GM18519 (cell line): Measurements from ENCODE around the gene RIPK4.

ENCODE experiments used
- ATAC-seq: cut with Tn5 transposase; IDR thresholded peaks from one replicate; pipeline ENCODE4 v1.9.1; 2021; ENCODE audit warnings: mild to moderate bottlenecking, moderate library complexity; ENCODE audit not compliant: unreplicated experiment, low FRiP score

RIPK4 gene

GRCh38 chr21:41766883-41767605 lies at the start of gene RIPK4:
Gene RIPK4 (minus strand): TSS chr21:41767052. CDS start chr21:41767041, 11 bp downstream.
- ATAC-seq: no peak

- ATAC-seq: no peak
Observed at GRCh38 chr21:41815652-41816582, 49.1 kb upstream of the RIPK4 start.

- no peak for ATAC-seq
Observed at GRCh38 chr21:41813226-41813625, 46.4 kb upstream of the RIPK4 start.

- no peak for ATAC-seq
Observed at GRCh38 chr21:41812679-41813078, 45.8 kb upstream of the RIPK4 start.

- no peak for ATAC-seq
Observed at GRCh38 chr21:41810597-41810932, 43.7 kb upstream of the RIPK4 start.

GRCh38 chr21:41809891-41810596 lies 43.2 kb upstream of the RIPK4 start:
- no peak for ATAC-seq

- no peak for ATAC-seq
Observed at GRCh38 chr21:41808846-41809245, 42.0 kb upstream of the RIPK4 start.

- no peak for ATAC-seq
Observed at GRCh38 chr21:41808094-41808493, 41.2 kb upstream of the RIPK4 start.

- no peak for ATAC-seq
Observed at GRCh38 chr21:41806773-41807172, 39.9 kb upstream of the RIPK4 start.

GRCh38 chr21:41805643-41806042 lies 38.8 kb upstream of the RIPK4 start:
- ATAC-seq: no peak

GRCh38 chr21:41805038-41805437 lies 38.2 kb upstream of the RIPK4 start:
- no peak for ATAC-seq

- ATAC-seq: no peak
Observed at GRCh38 chr21:41804381-41804780, 37.5 kb upstream of the RIPK4 start.

- no peak for ATAC-seq
Observed at GRCh38 chr21:41803316-41803715, 36.5 kb upstream of the RIPK4 start.

GRCh38 chr21:41802684-41803083 lies 35.8 kb upstream of the RIPK4 start:
- no peak for ATAC-seq

GRCh38 chr21:41802198-41802584 lies 35.3 kb upstream of the RIPK4 start:
- ATAC-seq: no peak

GRCh38 chr21:41801321-41802197 lies 34.7 kb upstream of the RIPK4 start:
- ATAC-seq: no peak

- no peak for ATAC-seq
Observed at GRCh38 chr21:41800425-41801320, 33.8 kb upstream of the RIPK4 start.

GRCh38 chr21:41799763-41800162 lies 32.9 kb upstream of the RIPK4 start:
- no peak for ATAC-seq

GRCh38 chr21:41798326-41798725 lies 31.5 kb upstream of the RIPK4 start:
- no peak for ATAC-seq
